CD1c-positive myeloid dendritic cell (primary cell): ENCODE measurements around the gene ARL5A.

Experiments used
- DNase-seq: peaks from one replicate; pipeline ENCODE4 v3.0.0-alpha.2; 2016; ENCODE audit errors: extremely low spot score

ARL5A gene

GRCh38 chr2:151766437-151767153 lies 61.6 kb downstream of the ARL5A start:
- no peak for DNase-seq

- no peak for DNase-seq
These were observed 62.3 kb downstream of the ARL5A start for GRCh38 chr2:151765760-151766410.

- no peak for DNase-seq
These were observed 65.5 kb downstream of the ARL5A start for GRCh38 chr2:151762694-151763093.

- DNase-seq = no peak
These were observed 66.5 kb downstream of the ARL5A start for GRCh38 chr2:151761687-151762086.

- DNase-seq = no peak
These were observed 67.0 kb downstream of the ARL5A start for GRCh38 chr2:151761193-151761592.

- no peak for DNase-seq
These were observed 68.0 kb downstream of the ARL5A start for GRCh38 chr2:151760139-151760650.

GRCh38 chr2:151758744-151759143 lies 69.5 kb downstream of the ARL5A start:
- DNase-seq = no peak

GRCh38 chr2:151757861-151758260 lies 70.4 kb downstream of the ARL5A start:
- no peak for DNase-seq

GRCh38 chr2:151756820-151757219 lies 71.4 kb downstream of the ARL5A start:
- no peak for DNase-seq

- DNase-seq = no peak
These were observed 73.8 kb downstream of the ARL5A start for GRCh38 chr2:151754253-151754897.

GRCh38 chr2:151753540-151753939 lies 74.7 kb downstream of the ARL5A start:
- no peak for DNase-seq
